Inflammatory macrophage treated with lipopolysaccharide for 4 hours (primary cell): ENCODE results near the gene SERPINB2.
A peak's percentile ranks its signal among the peaks of the same experiment; 100 is the strongest.

ENCODE experiments used
- DNase-seq: peaks from one replicate; pipeline ENCODE4 v3.0.0-alpha.2; 2020

SERPINB2 gene

GRCh38 chr18:63887424-63887823 is at the start of gene SERPINB2:
TSS of gene SERPINB2 (plus strand) at chr18:63887705. CDS start at chr18:63891445, 3,740 bp downstream.
- DNase-seq, result peak; percentile 85

DNA sequence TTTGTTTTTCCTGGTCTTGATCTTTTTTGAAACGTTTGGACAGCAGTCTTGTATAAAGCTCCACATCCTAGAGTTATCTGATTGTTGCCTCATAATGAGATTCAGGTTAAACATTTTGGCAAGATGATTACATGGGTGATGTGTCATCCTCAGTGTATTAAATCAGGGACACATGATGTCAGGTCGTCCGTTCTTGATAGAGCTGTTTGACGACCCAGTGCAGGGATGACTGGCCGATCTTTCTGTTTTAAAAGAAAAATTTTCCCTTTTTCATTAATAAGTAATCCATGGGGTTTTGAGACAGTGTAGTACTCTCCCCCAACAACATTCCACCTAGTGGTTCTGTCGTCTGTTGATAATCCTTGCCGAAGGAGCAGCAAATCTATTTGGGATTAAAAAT is 44.5 kb upstream of the SERPINB2 start:
- DNase-seq, result no peak

GRCh38 chr18:63844254-63844653 is 43.3 kb upstream of the SERPINB2 start:
- DNase-seq, result peak; percentile 57

DNA sequence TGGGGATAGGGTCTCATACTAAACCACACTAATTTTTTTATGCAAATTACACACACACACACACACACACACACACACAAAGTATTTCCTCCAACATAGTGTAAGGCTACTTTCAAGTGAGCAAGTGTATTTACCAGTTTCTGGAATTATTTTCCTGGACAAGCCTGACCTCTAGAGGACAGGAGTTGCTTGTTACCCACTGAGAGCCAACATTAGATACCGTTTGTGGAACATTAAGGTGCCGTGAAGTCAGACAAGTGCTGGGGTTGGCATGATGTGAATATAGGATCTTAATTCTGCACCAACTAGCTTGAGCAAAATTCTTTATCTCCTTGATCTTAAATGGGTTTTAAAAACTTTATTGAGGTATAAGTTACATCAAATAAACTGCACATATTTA is 39.3 kb upstream of the SERPINB2 start:
- peak; percentile 60 for DNase-seq

GRCh38 chr18:63850020-63850419 is 37.5 kb upstream of the SERPINB2 start:
- DNase-seq, result peak; percentile 71

DNA sequence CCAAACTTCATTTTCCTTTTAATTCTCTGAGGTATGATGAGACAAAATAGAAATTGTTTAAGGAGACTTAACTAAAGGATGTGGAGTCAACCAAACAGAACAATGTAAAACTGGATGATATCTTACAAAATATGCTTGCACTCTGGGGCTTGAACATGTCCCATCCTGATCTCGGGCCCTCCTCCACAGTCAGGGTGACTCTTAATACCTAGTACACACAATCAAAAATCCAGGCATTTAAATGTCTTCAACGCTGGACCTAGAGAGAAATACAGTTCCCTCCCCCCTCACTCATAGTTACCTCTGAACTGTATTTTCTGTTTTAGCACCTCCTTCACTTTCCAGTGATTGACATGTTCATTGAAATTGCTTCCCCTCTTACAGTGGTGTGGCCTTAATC is 36.9 kb upstream of the SERPINB2 start:
- DNase-seq, result no peak

DNA sequence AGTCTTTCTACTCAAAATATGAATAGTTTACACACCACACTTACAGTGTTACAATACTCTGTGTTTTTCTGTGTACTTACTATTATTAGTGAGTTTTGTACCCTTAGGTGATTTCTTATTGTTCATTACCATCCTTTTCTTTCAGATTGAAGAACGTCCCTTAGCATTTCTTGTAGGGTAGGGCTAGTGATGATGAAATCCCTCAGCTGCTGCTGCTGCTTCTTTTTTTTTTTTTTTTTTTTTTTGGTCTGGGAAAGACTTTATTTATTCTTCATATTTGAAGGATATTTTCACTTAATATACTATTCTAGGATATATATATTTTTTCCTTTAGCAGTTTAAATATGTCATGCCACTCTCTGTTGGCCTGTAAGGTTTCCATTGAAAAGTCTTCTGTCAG is 29.0 kb upstream of the SERPINB2 start:
- DNase-seq, result peak; percentile 30

- peak; percentile 44 for DNase-seq
Observed at GRCh38 chr18:63859781-63860475, 27.6 kb upstream of the SERPINB2 start.

DNA sequence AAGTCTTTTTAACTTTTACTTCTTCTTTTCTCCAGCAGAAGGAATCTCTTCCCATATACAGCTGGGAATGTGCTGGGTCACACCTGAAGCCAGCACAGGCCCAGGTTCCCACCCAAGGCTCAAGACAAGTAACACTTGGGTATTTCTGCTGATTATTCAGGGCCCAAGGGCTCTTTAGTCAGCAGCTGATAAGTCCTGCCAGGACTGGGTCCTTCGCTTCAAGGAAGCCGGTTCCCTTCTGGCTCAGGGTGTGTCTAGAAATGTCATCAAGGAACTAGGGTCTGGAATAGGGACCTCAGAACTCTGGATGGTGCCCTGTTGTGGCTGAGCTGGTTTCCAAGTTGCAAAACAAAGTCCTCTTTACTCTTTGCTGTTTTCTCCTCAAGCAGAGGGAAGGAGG is 27.0 kb upstream of the SERPINB2 start:
- DNase-seq, result no peak

GRCh38 chr18:63867368-63868125 is 20.0 kb upstream of the SERPINB2 start:
- no peak for DNase-seq

- DNase-seq, result no peak
Observed at GRCh38 chr18:63868546-63868945, 19.0 kb upstream of the SERPINB2 start.

GRCh38 chr18:63869374-63869773 is 18.1 kb upstream of the SERPINB2 start:
- DNase-seq, result peak; percentile 81

DNA sequence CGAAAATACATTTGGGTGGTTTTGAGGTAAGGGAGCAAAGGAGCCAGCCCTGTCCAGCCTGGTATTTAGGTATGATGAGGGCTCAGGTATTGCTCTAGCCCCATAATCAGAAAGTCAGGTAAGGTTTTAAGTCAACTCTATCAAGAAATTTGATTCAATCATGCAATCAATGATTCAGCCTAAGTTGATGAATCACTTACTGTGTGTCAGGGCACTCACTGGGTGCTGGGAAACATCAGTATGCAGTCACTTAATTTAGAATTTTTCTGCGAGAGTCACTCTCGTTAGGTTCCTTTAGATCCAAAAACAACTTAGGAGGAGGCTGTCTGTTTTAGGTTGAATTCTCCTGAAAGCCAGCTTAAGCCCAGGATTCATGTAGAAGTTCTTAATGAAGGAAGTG is 17.7 kb upstream of the SERPINB2 start:
- peak; percentile 49 for DNase-seq

GRCh38 chr18:63871836-63872235 is 15.7 kb upstream of the SERPINB2 start:
- no peak for DNase-seq

GRCh38 chr18:63872586-63872985 is 14.9 kb upstream of the SERPINB2 start:
- DNase-seq, result no peak

DNA sequence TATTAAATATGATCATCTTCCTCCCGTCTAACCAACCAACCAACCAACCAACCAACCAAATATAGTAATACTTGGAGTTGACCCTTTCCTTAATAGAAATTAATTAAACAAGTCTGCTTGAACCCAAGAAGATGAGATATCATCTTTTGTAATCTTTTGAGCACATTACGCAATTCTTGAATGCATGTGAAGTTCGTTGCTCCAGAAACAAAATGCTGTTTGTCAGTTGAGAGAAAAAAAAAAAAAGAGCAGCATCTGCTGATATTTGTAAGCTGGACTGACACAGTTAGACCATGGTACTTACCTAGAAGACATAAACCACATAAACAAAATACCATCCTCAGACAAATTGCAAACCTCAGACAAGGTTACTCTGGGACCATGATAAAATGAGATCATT is 9.2 kb upstream of the SERPINB2 start:
- DNase-seq, result peak; percentile 51

DNA sequence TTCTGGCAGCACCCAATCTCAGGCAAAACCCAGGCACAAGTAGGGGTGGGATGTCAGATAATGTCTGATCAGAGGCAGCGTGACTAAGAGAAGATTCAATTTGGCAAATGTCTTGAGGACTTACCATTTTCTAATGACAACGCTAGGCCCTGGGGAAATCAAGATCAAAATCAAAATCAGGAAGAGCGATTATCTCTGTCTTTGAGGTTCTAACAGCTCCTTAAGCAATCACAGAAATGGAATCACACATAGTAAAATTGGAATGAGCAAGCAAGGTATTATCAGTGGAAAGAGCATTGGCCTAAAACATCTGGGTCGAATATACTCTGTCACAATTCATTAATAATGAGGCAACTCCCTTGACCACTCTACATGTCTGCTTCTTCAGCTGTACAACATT is 8.6 kb upstream of the SERPINB2 start:
- no peak for DNase-seq

DNA sequence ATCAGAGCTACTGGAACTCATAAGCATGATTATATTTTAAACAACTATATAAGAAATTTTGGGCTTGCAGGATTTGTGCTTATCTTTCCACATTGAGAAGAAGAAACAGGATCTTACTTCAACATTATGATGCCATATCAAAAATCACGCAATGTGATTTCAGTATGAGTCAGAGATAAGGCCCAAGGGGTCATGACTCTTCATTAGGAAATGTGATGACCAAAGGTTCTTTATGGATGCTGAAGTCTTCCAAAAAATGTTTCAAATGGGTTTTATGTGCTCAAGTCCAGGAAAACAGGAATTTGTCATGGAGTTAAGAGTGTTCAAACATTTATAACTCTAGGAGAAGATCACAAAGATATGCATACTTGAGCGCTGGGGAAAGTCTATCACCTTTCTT is 7.8 kb upstream of the SERPINB2 start:
- DNase-seq, result peak; percentile 82

- DNase-seq, result peak; percentile 57
Observed at GRCh38 chr18:63881851-63882250, 5.7 kb upstream of the SERPINB2 start.

GRCh38 chr18:63882333-63883141 is 5.0 kb upstream of the SERPINB2 start:
- peak; percentile 45 for DNase-seq

GRCh38 chr18:63883617-63884016 is 3.9 kb upstream of the SERPINB2 start:
- DNase-seq, result no peak

DNA sequence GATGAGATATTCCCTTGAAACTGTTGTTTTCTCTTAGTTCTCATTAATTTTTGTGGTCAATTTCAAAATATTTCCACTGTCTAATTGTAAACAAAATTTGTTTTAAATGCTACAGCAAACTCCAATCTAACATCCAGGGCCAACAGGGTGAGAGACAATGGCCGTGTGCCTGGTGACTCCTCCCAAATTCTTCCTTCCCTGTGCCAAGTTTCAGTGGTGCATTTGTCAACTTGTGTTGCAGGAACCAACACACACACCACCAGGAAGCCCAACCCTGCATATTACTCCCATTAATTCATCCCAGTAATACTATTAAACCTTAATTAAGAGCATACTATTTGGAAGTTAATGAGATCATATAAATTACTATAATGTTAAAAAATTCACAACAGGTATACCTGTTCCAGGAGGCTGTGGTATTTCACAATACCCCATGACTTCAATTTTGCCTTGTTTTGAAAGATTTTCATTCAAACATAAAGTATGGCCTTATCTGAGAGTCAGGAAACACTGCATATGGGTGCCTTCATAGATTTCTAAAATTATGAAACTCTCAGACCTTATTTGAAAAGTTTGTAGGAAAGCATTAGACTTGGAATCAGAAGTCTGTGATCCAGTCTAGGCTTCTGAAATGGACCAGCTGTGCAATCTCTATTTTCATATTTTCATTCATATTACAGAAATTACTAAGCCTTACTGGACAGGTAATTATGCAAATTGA is 1.1 kb downstream of the SERPINB2 start:
- DNase-seq, result no peak

- peak; percentile 85 for DNase-seq
Observed at GRCh38 chr18:63889626-63890025, 2.1 kb downstream of the SERPINB2 start.
